HCT116 (cell line): ENCODE data around the gene DGKG. TPM values are rescaled to one million over a fixed set of nuclear protein-coding genes. Genes with fewer than 3 reads are reported as not detected.

Experiments
- ATAC-seq: fragments of 200-7000 bp; cut with Tn5 transposase; 2 replicates; pipeline ENCODE4 v1.9.1; 2020; ENCODE audit warnings: mild to moderate bottlenecking, moderate library complexity
- BruUV-seq: library from RNA; stranded (reverse); fragments of 400-500 nt; replicated peaks from 2 replicates; lab custom pipeline; 2021; lab: Mats Ljungman, UMichigan
- CTCF ChIA-PET: fragments of 300-600 bp; sonication (Branson Sonifier 250); formaldehyde crosslinking; loops from one replicate; lab custom pipeline; 2021; ENCODE audit warnings: antibody characterized with exemption; lab: Charles Lee
- POLR2A ChIA-PET: fragments of 300-600, 350-600 bp; sonication (Branson Sonifier 250); formaldehyde crosslinking; loops from one replicate; lab custom pipeline; 2021; ENCODE audit warnings: antibody characterized with exemption; lab: Charles Lee
- RAD21 ChIA-PET, 2 experiments: fragments of 300-600 bp; sonication (Branson Sonifier 250); formaldehyde crosslinking; loops; one replicate each; lab custom pipeline; 2023; ENCODE audit warnings: low total read pairs in 2 of 2; ENCODE audit not compliant: uncharacterized antibody in 2 of 2, unreplicated experiment in 2 of 2, low non-redundant PET in 1 of 2; lab: Charles Lee
- DNase-seq: peaks from one replicate; pipeline ENCODE4 v3.0.0-alpha.2; 2010; ENCODE audit warnings: low read depth, low spot score
- H2AFZ ChIP-seq: fragments of 200-600 bp; shearing (Covaris generic), sonication (generic); 2 replicates; pipeline ENCODE4 v1.6.1; 2017; ENCODE audit warnings: low read depth, mixed run types, mixed read lengths, antibody characterized with exemption, low read length; ENCODE audit not compliant: poor library complexity, severe bottlenecking
- H3K27ac ChIP-seq: 2 replicates; pipeline ENCODE4 v1.5.1; 2012; ENCODE audit warnings: low read depth, low read length
- H3K27me3 ChIP-seq: fragments of 200-600 bp; sonication (generic); 2 replicates; pipeline ENCODE4 v1.6.1; 2016; ENCODE audit warnings: mixed run types, low read length, mixed read lengths; ENCODE audit not compliant: insufficient read depth
- H3K36me3 ChIP-seq, 2 experiments: fragments of 200-500 bp in 1 of 2; fragments of 200-600 bp in 1 of 2; sonication (Bioruptor generic) in 1 of 2; sonication (generic) in 1 of 2; 2 replicates each; pipeline versions ENCODE4 v1.5.1 to v1.6.1; 2014 to 2016; ENCODE audit warnings: low read length in 2 of 2, inconsistent platforms in 1 of 2, mixed read lengths in 1 of 2, mixed run types in 1 of 2; ENCODE audit not compliant: insufficient read depth in 2 of 2, control insufficient read depth in 1 of 2
- H3K4me1 ChIP-seq, 2 experiments: fragments of 200-600 bp in 1 of 2; sonication (generic) in 1 of 2; 2 replicates each; pipeline versions ENCODE4 v1.5.1 to v1.6.1; 2012 to 2017; ENCODE audit warnings: low read length in 2 of 2, inconsistent platforms in 1 of 2, mild to moderate bottlenecking in 1 of 2, mixed read lengths in 1 of 2, mixed run types in 1 of 2, moderate library complexity in 1 of 2; ENCODE audit not compliant: insufficient read depth in 2 of 2, control insufficient read depth in 1 of 2
- H3K4me2 ChIP-seq: fragments of 200-600 bp; sonication (generic); 2 replicates; pipeline ENCODE4 v1.6.1; 2017; ENCODE audit warnings: mixed run types, low read length, mixed read lengths
- H3K4me3 ChIP-seq, 2 experiments: fragments of 200-600 bp in 1 of 2; sonication (generic) in 1 of 2; replicated peaks in 1 of 2; 2 replicates each; pipeline ENCODE4 v1.5.1; 2011 to 2016; ENCODE audit warnings: low read length in 2 of 2, control low read depth in 1 of 2, low read depth in 1 of 2, mild to moderate bottlenecking in 1 of 2, mixed read lengths in 1 of 2, mixed run types in 1 of 2
- H3K79me2 ChIP-seq: fragments of 200-600 bp; sonication (generic); 2 replicates; pipeline ENCODE4 v1.6.1; 2017; ENCODE audit warnings: mild to moderate bottlenecking, mixed run types, low read length, moderate library complexity, mixed read lengths; ENCODE audit not compliant: insufficient read depth
- H3K9ac ChIP-seq: fragments of 200-600 bp; sonication (generic); 2 replicates; pipeline ENCODE4 v1.6.1; 2016; ENCODE audit warnings: low read length, mixed read lengths
- H3K9me2 ChIP-seq: fragments of 200-600 bp; sonication (generic), shearing (Covaris generic); 2 replicates; pipeline ENCODE4 v1.6.1; 2017; ENCODE audit warnings: mixed run types, mild to moderate bottlenecking, moderate library complexity; ENCODE audit not compliant: insufficient read depth
- H3K9me3 ChIP-seq, 2 experiments: fragments of 200-500 bp in 1 of 2; fragments of 200-600 bp in 1 of 2; sonication (Bioruptor generic) in 1 of 2; sonication (generic) in 1 of 2; 2 replicates each; pipeline ENCODE4 v1.6.1; 2014 to 2017; ENCODE audit warnings: low read length in 2 of 2, mixed read lengths in 2 of 2, inconsistent platforms in 1 of 2, low read depth in 1 of 2, mild to moderate bottlenecking in 1 of 2, mixed run types in 1 of 2, moderate library complexity in 1 of 2; ENCODE audit not compliant: control insufficient read depth in 1 of 2, insufficient read depth in 1 of 2
- H4K20me1 ChIP-seq: fragments of 200-600 bp; sonication (generic), shearing (Covaris generic); 2 replicates; pipeline ENCODE4 v1.6.1; 2017; ENCODE audit warnings: mixed run types, mild to moderate bottlenecking, moderate library complexity; ENCODE audit not compliant: insufficient read depth
- CEBPB ChIP-seq: IDR thresholded peaks from 2 replicates; pipeline ENCODE4 v1.6.1; 2012; ENCODE audit warnings: low read depth
- EGR1 ChIP-seq: IDR thresholded peaks from 2 replicates; pipeline ENCODE4 v1.6.1; 2012; ENCODE audit warnings: low read depth
- ELF1 ChIP-seq: IDR thresholded peaks from 2 replicates; pipeline ENCODE4 v1.6.1; 2012; ENCODE audit warnings: low read depth, borderline replicate concordance
- EZH2 ChIP-seq: fragments of 200-600 bp; sonication (generic); IDR thresholded peaks from 2 replicates; pipeline ENCODE4 v1.6.1; 2017; ENCODE audit warnings: antibody characterized with exemption, mixed run types
- EZH2phosphoT487 ChIP-seq: fragments of 200-600 bp; IDR thresholded peaks from 2 replicates; pipeline ENCODE4 v1.6.1; 2018; ENCODE audit warnings: antibody characterized with exemption, borderline replicate concordance
- FOSL1 ChIP-seq: IDR thresholded peaks from 2 replicates; pipeline ENCODE4 v1.6.1; 2012; ENCODE audit warnings: low read depth
- POLR2A ChIP-seq: IDR thresholded peaks from 2 replicates; pipeline ENCODE4 v1.7.0; 2011; ENCODE audit warnings: borderline replicate concordance; ENCODE audit not compliant: insufficient read depth, insufficient read length; ENCODE audit errors: extremely low read depth
- SP1 ChIP-seq: IDR thresholded peaks from 2 replicates; pipeline ENCODE4 v1.6.1; 2012; ENCODE audit warnings: low read depth
- TCF7L2 ChIP-seq: IDR thresholded peaks from 2 replicates; pipeline ENCODE4 v1.7.0; 2011; ENCODE audit warnings: borderline replicate concordance, inconsistent platforms; ENCODE audit not compliant: insufficient read depth, insufficient read length; ENCODE audit errors: extremely low read depth
- ZFX ChIP-seq: fragments of 450-650 bp; IDR thresholded peaks from 2 replicates; pipeline ENCODE4 v1.6.1; 2017
- intact Hi-C: fragments of 100-400 bp; cut with micrococcal nuclease; formaldehyde crosslinking; loops from 2 replicates; pipeline ENCODE4 v1.10.0; 2022
- total RNA-seq: library from RNA; stranded (reverse); gene quantifications from one replicate; pipeline ENCODE4 v1.2.1, GENCODE V29; 2021; ENCODE audit not compliant: unreplicated experiment
- TF ChIP-seq, protein P1 (sequence below): IDR thresholded peaks from 2 replicates; pipeline ENCODE4 v1.6.1; 2012; ENCODE audit warnings: low read depth
- TF ChIP-seq, protein P2 (sequence below): IDR thresholded peaks from 2 replicates; pipeline ENCODE4 v1.6.1; 2012
- TF ChIP-seq, protein P3 (sequence below): IDR thresholded peaks from 2 replicates; pipeline ENCODE4 v1.6.1; 2011; ENCODE audit warnings: mild to moderate bottlenecking, low read length, moderate library complexity; ENCODE audit not compliant: insufficient replicate concordance; ENCODE audit errors: extremely low read depth
- TF ChIP-seq, protein P4 (sequence below): IDR thresholded peaks from 2 replicates; pipeline ENCODE4 v1.6.1; 2012
- TF ChIP-seq, protein P5 (sequence below), 3 experiments: fragments of 200-600 bp in 1 of 3; sonication (generic) in 1 of 3; IDR thresholded peaks in 2 of 3; conservative IDR thresholded peaks in 1 of 3; 2 replicates each; pipeline ENCODE4 v1.5.1; 2012 to 2017; ENCODE audit warnings: low read depth in 2 of 3, low read length in 2 of 3, antibody characterized with exemption in 1 of 3, borderline replicate concordance in 1 of 3, control low read depth in 1 of 3, mild to moderate bottlenecking in 1 of 3, mixed read lengths in 1 of 3, mixed run types in 1 of 3, moderate library complexity in 1 of 3; ENCODE audit not compliant: insufficient read depth in 1 of 3

DGKG gene
- total RNA-seq, 1 experiment from 2014 or later = 4.8 TPM

DNA sequence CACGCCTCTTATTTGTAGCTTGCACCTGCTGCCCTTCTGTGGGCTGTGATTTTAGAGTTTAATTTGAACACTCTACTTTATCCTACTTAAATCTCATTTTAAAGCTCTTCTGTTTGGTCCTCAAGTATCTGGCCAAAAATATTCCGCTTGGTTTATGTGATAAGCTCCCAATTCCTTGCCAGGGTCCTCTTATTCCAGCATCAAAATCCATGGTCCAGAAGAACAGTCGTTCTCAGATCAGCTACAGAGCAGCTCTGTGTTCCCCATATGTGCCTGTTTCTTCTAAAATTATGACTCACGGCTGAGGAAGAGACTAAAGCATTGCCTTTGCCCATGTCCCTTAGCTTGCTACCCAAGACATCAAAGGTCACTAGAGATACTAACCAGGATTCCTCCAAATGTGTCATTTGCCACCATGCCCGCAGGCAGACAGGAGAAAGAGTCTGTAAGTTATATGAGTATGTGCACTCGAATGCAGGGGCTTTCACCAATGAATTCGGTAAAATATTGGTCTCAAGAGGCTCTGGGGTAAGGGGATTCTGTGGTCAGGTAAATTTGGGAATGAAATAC is 137.9 kb downstream of the DGKG start:
- H3K27me3 ChIP-seq = no peaks in the 10 kb centered on the region
- ChIA-PET RAD21 (no interaction called here), CTCF (interaction anchor here (0.9 kb wide), 1 partner anchor 18 kb away, joined by 4 read pairs; no protein-coding TSS in a partner anchor), POLR2A (no interaction called here)
- intact Hi-C loops = no loop called here
- no peaks in the 10 kb centered on the region for H3K9me3 ChIP-seq
- H4K20me1 ChIP-seq = no peaks in the 10 kb centered on the region
- no peak overlapping the region for H3K9ac ChIP-seq
- H3K27ac ChIP-seq = no peak overlapping the region
- no peaks in the 10 kb centered on the region for H3K36me3 ChIP-seq
- no peak overlapping the region for H3K4me3 ChIP-seq
- no peak overlapping the region for H2AFZ ChIP-seq
- TF ChIP-seq EGR1 = no peak
- no peak for TF ChIP-seq ZFX
- no peak for TF ChIP-seq ELF1
- TF ChIP-seq, protein P1, sequence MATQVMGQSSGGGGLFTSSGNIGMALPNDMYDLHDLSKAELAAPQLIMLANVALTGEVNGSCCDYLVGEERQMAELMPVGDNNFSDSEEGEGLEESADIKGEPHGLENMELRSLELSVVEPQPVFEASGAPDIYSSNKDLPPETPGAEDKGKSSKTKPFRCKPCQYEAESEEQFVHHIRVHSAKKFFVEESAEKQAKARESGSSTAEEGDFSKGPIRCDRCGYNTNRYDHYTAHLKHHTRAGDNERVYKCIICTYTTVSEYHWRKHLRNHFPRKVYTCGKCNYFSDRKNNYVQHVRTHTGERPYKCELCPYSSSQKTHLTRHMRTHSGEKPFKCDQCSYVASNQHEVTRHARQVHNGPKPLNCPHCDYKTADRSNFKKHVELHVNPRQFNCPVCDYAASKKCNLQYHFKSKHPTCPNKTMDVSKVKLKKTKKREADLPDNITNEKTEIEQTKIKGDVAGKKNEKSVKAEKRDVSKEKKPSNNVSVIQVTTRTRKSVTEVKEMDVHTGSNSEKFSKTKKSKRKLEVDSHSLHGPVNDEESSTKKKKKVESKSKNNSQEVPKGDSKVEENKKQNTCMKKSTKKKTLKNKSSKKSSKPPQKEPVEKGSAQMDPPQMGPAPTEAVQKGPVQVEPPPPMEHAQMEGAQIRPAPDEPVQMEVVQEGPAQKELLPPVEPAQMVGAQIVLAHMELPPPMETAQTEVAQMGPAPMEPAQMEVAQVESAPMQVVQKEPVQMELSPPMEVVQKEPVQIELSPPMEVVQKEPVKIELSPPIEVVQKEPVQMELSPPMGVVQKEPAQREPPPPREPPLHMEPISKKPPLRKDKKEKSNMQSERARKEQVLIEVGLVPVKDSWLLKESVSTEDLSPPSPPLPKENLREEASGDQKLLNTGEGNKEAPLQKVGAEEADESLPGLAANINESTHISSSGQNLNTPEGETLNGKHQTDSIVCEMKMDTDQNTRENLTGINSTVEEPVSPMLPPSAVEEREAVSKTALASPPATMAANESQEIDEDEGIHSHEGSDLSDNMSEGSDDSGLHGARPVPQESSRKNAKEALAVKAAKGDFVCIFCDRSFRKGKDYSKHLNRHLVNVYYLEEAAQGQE = no peak
- TF ChIP-seq, protein P2, sequence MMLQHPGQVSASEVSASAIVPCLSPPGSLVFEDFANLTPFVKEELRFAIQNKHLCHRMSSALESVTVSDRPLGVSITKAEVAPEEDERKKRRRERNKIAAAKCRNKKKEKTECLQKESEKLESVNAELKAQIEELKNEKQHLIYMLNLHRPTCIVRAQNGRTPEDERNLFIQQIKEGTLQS = no peak
- TF ChIP-seq FOSL1 = no peak
- TF ChIP-seq, protein P3, sequence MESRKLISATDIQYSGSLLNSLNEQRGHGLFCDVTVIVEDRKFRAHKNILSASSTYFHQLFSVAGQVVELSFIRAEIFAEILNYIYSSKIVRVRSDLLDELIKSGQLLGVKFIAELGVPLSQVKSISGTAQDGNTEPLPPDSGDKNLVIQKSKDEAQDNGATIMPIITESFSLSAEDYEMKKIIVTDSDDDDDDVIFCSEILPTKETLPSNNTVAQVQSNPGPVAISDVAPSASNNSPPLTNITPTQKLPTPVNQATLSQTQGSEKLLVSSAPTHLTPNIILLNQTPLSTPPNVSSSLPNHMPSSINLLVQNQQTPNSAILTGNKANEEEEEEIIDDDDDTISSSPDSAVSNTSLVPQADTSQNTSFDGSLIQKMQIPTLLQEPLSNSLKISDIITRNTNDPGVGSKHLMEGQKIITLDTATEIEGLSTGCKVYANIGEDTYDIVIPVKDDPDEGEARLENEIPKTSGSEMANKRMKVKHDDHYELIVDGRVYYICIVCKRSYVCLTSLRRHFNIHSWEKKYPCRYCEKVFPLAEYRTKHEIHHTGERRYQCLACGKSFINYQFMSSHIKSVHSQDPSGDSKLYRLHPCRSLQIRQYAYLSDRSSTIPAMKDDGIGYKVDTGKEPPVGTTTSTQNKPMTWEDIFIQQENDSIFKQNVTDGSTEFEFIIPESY = no peak
- no peak for TF ChIP-seq CEBPB
- no peak for TF ChIP-seq EZH2phosphoT487
- TF ChIP-seq POLR2A = no peak
- TF ChIP-seq, protein P4, sequence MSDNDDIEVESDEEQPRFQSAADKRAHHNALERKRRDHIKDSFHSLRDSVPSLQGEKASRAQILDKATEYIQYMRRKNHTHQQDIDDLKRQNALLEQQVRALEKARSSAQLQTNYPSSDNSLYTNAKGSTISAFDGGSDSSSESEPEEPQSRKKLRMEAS = no peak
- TF ChIP-seq SP1 = no peak
- TF ChIP-seq, protein P5, sequence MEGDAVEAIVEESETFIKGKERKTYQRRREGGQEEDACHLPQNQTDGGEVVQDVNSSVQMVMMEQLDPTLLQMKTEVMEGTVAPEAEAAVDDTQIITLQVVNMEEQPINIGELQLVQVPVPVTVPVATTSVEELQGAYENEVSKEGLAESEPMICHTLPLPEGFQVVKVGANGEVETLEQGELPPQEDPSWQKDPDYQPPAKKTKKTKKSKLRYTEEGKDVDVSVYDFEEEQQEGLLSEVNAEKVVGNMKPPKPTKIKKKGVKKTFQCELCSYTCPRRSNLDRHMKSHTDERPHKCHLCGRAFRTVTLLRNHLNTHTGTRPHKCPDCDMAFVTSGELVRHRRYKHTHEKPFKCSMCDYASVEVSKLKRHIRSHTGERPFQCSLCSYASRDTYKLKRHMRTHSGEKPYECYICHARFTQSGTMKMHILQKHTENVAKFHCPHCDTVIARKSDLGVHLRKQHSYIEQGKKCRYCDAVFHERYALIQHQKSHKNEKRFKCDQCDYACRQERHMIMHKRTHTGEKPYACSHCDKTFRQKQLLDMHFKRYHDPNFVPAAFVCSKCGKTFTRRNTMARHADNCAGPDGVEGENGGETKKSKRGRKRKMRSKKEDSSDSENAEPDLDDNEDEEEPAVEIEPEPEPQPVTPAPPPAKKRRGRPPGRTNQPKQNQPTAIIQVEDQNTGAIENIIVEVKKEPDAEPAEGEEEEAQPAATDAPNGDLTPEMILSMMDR (IDR thresholded peaks at IDR 0.05 in 2 of 3, conservative IDR thresholded peaks at IDR 0.05 in 1 of 3; ENCODE audit: borderline replicate concordance in 1 of 3, insufficient read depth in 1 of 3, low read depth in 2 of 3, low read length in 2 of 3) = no peak
- TF ChIP-seq TCF7L2 = no peak
- no peak for TF ChIP-seq EZH2
- no TSS peak for BruUV-seq
- ATAC-seq (no peak), DNase-seq (no peak)
- H3K9me2 ChIP-seq = no peaks in the 10 kb centered on the region
- peaks cover 0 to 14% of the 10 kb centered on the region in 2 experiments; a peak in 2 of 4 replicates for H3K4me1 ChIP-seq
- H3K4me2 ChIP-seq = no peak overlapping the region
- no peaks in the 10 kb centered on the region for H3K79me2 ChIP-seq
